ENCODE results near the gene AMH.

AMH gene

DNA sequence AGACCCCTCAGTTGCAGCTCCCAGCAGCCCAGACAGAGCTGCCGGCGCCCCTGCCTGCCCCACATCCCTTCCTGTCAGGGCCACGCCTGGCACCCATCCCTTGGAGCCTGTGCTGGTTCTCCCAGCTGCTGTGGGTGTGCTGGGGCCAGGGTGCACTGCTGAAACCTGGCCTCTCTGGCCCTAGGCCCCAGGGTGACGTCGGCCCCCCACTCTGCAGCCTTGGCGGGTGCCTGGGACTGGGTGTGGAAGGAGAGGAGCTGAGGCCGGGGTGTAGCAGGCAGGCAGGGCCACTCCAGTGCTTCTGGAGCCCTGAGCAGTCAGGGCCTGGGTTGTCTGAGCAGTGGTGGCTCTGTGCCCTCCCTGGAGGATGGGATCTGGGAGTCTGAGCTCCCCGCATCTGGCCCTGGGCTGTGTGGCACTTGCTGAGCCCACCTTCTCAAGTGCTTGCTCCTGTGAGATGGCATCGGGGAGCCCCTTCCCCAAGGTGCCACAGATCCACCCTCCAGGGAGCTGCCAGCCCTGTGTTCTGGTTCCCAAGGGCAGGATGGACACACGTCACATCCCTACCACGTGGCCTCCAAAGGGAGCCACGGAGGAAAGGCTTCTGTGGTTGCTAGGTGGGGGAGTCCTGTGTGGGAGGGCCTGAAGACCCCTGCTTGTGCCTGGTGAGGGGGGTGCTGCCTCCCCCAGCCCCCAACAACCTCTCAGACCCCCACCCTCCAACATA, 18.2 kb upstream of the AMH start:
- Histone ChIP-seq H3K9me2 (replicated peaks; ENCODE audit: low read depth, low read length) (no peaks in the 10 kb centered on the region), H3F3A (ENCODE audit: low read depth) (no peaks in the 10 kb centered on the region), H3K36me3 (ENCODE audit: insufficient read depth, low read length) (peaks cover 41% of the 10 kb centered on the region; the same call in 1 of the 2 replicates), H3K27me3 (ENCODE audit: insufficient read depth, low read length, poor library complexity, severe bottlenecking) (no peaks in the 10 kb centered on the region), H3K79me2 (ENCODE audit: insufficient read depth, low read length) (peaks cover 32% of the 10 kb centered on the region), H3K4me1 (ENCODE audit: insufficient read depth, low read length, poor library complexity, severe bottlenecking) (peaks cover 18% of the 10 kb centered on the region), H3K4me2 (ENCODE audit: low read depth, low read length, poor library complexity, severe bottlenecking) (no peak overlapping the region), H3K9ac (ENCODE audit: low read depth, low read length, poor library complexity, severe bottlenecking) (no peak overlapping the region), H3K4me3 (ENCODE audit: low read length, poor library complexity, severe bottlenecking) (no peak overlapping the region), H4K20me1 (ENCODE audit: insufficient read depth, low read length, poor library complexity, severe bottlenecking) (peaks cover 23% of the 10 kb centered on the region), H2AFZ (ENCODE audit: low read length) (no peak overlapping the region), H3K9me3 (ENCODE audit: insufficient read depth, low read depth, low read length) (no peaks in the 10 kb centered on the region)
- TF ChIP-seq CTCF (conservative IDR thresholded peaks at IDR 0.05; ENCODE audit: low read length): no peak
- no peak for TF ChIP-seq EZH2phosphoT487 (IDR thresholded peaks at IDR 0.05; ENCODE audit: borderline replicate concordance)

DNA sequence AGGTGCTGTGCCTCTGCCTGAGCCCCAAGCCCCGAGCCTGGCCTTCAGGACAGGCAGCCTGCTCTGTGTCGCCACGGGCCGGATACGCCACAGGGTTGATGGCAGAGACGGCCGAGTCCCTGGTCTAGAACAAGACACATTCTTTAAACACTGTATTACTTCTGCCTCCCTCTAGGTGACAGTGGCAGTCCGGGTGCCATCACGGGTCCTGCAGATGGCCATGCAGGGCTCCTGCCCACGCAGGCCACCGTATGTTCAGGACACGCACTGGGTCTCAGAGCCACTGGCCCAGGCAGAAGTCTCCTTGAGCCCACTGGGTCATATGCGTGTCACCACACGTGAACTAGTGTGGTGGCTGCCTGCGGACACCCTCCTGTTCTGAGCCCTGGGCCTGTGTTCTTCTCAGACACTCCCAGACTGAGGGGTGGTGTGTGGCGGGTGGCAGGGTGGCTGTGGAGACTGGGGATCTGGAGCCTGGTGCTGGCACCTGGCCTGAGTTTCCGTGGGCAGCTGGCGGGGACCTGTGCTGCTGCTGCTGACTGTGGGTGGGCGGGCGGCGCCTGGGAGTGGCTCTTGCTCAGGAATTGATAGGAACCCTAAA, 17.4 kb upstream of the AMH start:
- Histone ChIP-seq H3K4me3 (ENCODE audit: low read length, poor library complexity, severe bottlenecking) (no peak overlapping the region), H3K36me3 (ENCODE audit: insufficient read depth, low read length) (peaks cover 33% of the 10 kb centered on the region; the same call in 1 of the 2 replicates), H3K79me2 (ENCODE audit: insufficient read depth, low read length) (peaks cover 34% of the 10 kb centered on the region), H3K9ac (ENCODE audit: low read depth, low read length, poor library complexity, severe bottlenecking) (no peak overlapping the region), H4K20me1 (ENCODE audit: insufficient read depth, low read length, poor library complexity, severe bottlenecking) (peaks cover 23% of the 10 kb centered on the region), H3K4me2 (ENCODE audit: low read depth, low read length, poor library complexity, severe bottlenecking) (no peak overlapping the region), H2AFZ (ENCODE audit: low read length) (no peak overlapping the region), H3F3A (ENCODE audit: low read depth) (no peaks in the 10 kb centered on the region), H3K27me3 (ENCODE audit: insufficient read depth, low read length, poor library complexity, severe bottlenecking) (no peaks in the 10 kb centered on the region), H3K9me2 (replicated peaks; ENCODE audit: low read depth, low read length) (no peaks in the 10 kb centered on the region), H3K9me3 (ENCODE audit: insufficient read depth, low read depth, low read length) (no peaks in the 10 kb centered on the region), H3K4me1 (ENCODE audit: insufficient read depth, low read length, poor library complexity, severe bottlenecking) (peaks cover 18% of the 10 kb centered on the region)
- TF ChIP-seq EZH2phosphoT487 (IDR thresholded peaks at IDR 0.05; ENCODE audit: borderline replicate concordance): no peak
- peak; percentile 35; the same call in 1 of the 2 replicates for TF ChIP-seq CTCF (conservative IDR thresholded peaks at IDR 0.05; ENCODE audit: low read length)

DNA sequence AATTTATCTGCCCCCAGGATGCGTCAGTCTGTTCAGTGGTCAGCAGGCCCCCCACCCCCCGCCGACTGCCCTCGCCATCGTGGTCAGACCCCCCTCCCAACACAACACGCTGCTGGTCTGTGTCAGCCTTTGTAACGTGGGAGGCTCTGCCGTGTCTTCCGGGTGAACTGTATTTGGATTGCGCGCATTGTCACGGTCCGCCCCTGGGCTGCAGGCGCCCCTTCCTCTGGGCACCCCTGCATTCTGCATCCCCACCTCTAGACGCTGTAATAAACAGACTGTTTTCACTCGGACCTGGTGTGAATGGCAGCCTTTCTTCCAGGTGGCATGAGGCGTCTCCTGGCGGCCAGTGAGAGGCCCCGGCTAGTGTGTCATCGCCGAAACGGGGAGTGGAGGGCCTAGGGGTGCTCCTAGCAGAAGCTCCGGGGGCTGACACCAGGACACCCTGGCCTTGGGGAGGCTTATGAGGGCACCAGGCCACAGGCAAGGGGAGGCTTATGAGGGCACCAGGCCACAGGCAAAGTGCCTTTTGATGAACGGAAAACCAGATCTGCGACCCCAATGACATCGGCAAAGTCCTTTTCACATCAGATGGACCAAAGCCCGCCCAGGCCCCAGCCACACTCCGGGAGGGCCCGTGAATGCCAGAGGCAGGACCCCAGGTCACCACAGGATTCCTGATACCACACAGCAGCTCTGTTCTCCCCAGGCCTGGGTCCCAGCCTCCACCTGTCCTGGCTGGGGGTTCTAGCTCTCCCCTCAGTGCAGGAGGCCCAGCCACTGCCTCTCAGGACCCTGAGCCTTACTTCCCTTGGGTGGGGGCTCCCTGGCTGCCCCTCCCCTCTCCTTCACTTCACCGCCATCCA, 16.6 kb upstream of the AMH start:
- Histone ChIP-seq H3K4me1 (ENCODE audit: insufficient read depth, low read length, poor library complexity, severe bottlenecking) (peaks cover 19% of the 10 kb centered on the region), H3K4me3 (ENCODE audit: low read length, poor library complexity, severe bottlenecking) (no peak overlapping the region), H3K79me2 (ENCODE audit: insufficient read depth, low read length) (peaks cover 42% of the 10 kb centered on the region), H2AFZ (ENCODE audit: low read length) (no peak overlapping the region), H3F3A (ENCODE audit: low read depth) (no peaks in the 10 kb centered on the region), H3K4me2 (ENCODE audit: low read depth, low read length, poor library complexity, severe bottlenecking) (no peak overlapping the region), H3K9me3 (ENCODE audit: insufficient read depth, low read depth, low read length) (no peaks in the 10 kb centered on the region), H3K36me3 (ENCODE audit: insufficient read depth, low read length) (peaks cover 29% of the 10 kb centered on the region; the same call in 1 of the 2 replicates), H4K20me1 (ENCODE audit: insufficient read depth, low read length, poor library complexity, severe bottlenecking) (peaks cover 30% of the 10 kb centered on the region), H3K9me2 (replicated peaks; ENCODE audit: low read depth, low read length) (no peaks in the 10 kb centered on the region), H3K27me3 (ENCODE audit: insufficient read depth, low read length, poor library complexity, severe bottlenecking) (no peaks in the 10 kb centered on the region), H3K9ac (ENCODE audit: low read depth, low read length, poor library complexity, severe bottlenecking) (no peak overlapping the region)
- TF ChIP-seq CTCF (conservative IDR thresholded peaks at IDR 0.05; ENCODE audit: low read length): no peak

Measured in Loucy (cell line).